ENCODE measurements around the gene NOL9. TPM values are rescaled to one million over a fixed set of nuclear protein-coding genes. Genes with fewer than 3 reads are reported as not detected.
"Not testable (repeated sequence)": the region's sequence is repeated elsewhere in the genome, so short reads cannot be mapped to it uniquely, and the experiment has no call there.

Gene NOL9
- total and polyA plus RNA-seq, 3 donors from 2014 or later = 11.4 to 34.6 (median 29.0) TPM

DNA sequence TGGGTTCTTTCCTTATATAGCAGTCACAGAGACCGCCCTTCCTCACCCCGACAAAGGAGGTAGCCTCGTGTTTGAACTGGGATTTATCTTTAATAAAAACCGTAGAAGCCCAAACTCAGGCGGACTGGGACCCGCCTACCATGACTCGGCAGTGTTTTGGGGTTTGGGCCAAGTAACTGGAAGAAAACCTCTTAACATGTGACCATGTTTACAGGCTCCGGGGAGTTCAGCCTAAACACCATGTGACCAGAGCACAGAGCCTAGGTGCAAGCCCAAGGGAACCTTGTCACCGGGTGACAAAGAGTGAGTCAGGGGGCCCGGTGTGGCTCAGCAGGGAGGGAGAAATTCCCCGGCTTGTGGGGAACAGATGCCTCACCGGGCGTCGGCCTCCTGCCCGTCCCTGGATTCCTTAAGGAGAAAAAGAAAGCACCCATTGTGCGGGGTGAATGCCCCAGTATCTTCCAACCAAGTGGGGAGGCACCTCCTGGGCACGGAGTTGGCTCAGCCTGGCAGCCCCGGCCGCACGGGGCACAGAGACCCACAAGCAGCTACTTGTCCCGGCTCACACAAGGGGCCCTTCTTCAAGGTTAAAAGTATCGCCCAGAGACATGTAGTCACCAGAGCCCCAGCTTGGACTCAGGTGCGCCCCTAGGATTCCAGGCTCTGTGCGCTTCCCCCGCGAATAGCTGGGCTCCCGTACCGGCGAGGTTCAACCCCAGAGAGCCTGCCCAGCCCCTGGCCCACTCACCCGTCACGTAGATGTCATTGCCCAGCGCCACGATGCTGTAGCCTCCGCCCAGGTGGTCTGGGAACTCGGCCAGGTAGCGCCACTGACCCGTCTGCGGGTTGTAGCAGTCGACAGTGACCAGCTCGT lies 47.0 kb upstream of the NOL9 start:
- 0% methylated on average over 20 to 21 of the region's 40 CpGs for WGBS, 2 donors
- H3K4me1 ChIP-seq = peaks cover 49% of the 10 kb centered on the region
- intact Hi-C loops (cut with DNase I; ENCODE audit: low total_unique reads) = no loop called here

DNA sequence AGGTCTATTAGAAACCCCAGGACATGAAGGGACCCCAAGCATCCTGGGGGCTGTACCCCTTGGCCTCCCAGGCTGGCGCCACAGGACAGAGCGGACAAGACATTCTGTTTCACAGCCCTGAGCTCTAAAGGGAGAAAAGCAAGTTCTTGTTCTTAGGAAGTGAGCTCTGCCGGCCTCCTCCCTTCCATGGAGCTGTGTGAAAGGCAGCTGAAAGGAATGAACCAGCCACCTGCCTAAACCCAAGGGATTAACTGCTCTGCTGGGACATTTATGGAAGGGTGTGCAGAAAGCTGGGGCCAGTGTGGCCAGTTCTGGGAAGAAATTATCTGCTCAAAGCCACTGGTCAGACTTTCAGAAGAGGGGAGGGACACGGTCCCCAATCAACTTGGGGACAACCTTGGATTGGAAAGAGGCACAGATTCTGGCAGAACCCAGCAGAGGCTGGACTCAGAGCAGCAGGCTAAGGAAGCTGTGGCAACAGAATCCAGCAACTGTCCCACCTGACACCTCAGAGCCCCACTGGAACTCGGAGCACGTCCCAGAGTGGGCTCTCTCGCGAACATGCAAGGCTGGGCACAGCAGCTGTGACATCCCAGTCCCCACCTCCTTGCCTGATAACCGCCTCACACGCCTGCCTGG lies 46.2 kb upstream of the NOL9 start:
- peak overlapping the region; percentile 96 for H3K4me3 ChIP-seq
- WGBS, 2 donors = 18 to 39% methylated on average over 3 to 10 of the region's 10 CpGs
- no peaks in the 10 kb centered on the region for H3K9me3 ChIP-seq
- no peak for DNase-seq
- peak overlapping the region; percentile 97 to 99 for H3K27ac ChIP-seq
- no peak for TF ChIP-seq POLR2A (IDR thresholded peaks at IDR 0.05)
- TF ChIP-seq, protein P1, sequence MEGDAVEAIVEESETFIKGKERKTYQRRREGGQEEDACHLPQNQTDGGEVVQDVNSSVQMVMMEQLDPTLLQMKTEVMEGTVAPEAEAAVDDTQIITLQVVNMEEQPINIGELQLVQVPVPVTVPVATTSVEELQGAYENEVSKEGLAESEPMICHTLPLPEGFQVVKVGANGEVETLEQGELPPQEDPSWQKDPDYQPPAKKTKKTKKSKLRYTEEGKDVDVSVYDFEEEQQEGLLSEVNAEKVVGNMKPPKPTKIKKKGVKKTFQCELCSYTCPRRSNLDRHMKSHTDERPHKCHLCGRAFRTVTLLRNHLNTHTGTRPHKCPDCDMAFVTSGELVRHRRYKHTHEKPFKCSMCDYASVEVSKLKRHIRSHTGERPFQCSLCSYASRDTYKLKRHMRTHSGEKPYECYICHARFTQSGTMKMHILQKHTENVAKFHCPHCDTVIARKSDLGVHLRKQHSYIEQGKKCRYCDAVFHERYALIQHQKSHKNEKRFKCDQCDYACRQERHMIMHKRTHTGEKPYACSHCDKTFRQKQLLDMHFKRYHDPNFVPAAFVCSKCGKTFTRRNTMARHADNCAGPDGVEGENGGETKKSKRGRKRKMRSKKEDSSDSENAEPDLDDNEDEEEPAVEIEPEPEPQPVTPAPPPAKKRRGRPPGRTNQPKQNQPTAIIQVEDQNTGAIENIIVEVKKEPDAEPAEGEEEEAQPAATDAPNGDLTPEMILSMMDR (IDR thresholded peaks at IDR 0.05) = no peak
- no peaks in the 10 kb centered on the region for H3K27me3 ChIP-seq
- no peaks in the 10 kb centered on the region for H3K36me3 ChIP-seq (ENCODE audit: low read depth, missing control alignments)
- intact Hi-C loops (cut with DNase I; ENCODE audit: low total_unique reads) = no loop called here
- H3K4me1 ChIP-seq = peaks cover 49% of the 10 kb centered on the region

More for the DNA sequence above, 47.0 kb upstream of the NOL9 start:
- peak overlapping the region; percentile 97 to 99 for H3K27ac ChIP-seq
- no peaks in the 10 kb centered on the region for H3K9me3 ChIP-seq
- no peaks in the 10 kb centered on the region for H3K27me3 ChIP-seq
- DNase-seq = peak; percentile 90
- H3K36me3 ChIP-seq (ENCODE audit: low read depth, missing control alignments) = no peaks in the 10 kb centered on the region
- peak; percentile 27 for TF ChIP-seq POLR2A (IDR thresholded peaks at IDR 0.05)
- TF ChIP-seq, protein P1 (IDR thresholded peaks at IDR 0.05) = no peak
- H3K4me3 ChIP-seq = peak overlapping the region; percentile 96

DNA sequence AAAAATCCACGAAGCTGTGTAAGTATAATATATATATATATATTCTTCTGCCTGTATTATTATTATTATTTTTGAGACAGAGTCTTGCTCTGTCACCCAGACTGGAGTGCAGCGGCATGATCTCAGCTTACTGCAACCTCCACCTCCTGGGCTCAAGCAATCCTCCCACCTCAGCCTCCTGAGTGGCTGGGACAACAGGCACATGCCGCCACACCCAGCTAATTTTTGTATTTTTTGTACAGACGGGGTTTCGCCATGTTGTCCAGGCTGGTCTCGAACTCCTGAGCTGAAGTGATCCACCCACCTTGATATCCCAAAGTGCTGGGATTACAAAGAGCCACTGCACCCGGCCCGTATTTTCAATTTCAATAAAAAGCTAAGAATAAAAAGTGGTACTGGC lies 45.7 kb upstream of the NOL9 start:
- peaks cover 48% of the 10 kb centered on the region for H3K4me1 ChIP-seq
- intact Hi-C loops (cut with DNase I; ENCODE audit: low total_unique reads) = not testable (repeated sequence)

DNA sequence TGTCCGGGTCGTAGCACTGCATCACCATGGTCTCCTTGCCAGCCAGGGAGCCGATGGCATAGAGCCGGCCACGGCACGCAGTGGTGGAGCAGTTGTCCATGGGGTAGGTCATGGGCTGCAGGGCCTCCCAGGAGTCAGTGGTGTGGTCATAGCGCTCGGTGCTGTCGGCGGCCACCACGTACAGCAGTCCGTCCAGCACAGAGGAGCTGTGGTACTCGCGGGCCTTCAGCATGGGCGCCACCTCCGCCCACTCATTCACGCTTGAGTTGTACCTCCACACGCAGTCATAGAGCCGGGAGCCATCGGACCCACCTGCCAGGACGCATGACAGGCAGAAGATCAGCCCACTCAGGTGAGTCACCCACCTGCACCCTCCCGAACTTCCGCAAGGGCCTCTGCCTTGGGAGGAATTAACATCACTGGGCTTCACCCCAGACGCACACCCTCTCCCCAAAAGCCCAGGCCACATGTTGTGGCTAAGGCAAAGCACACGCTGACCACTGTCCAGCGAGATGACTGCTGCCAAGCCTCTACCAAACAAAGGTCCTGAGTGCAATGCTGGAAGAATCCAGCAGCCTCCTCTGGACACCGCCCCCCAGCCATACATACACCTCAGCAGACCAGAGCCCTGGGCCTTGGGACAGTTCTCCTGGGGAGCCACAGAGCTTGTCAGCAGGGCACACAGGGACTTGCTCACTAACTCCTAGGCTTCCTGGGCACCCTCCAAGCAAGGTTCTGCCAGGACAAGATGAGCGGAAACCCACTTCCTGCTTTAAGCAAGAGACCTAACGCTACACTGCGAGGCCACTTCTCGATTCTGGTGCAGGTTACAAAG lies 45.0 kb upstream of the NOL9 start:
- intact Hi-C loops (cut with DNase I; ENCODE audit: low total_unique reads) = no loop called here
- Histone ChIP-seq H3K27me3 (no peaks in the 10 kb centered on the region), H3K9me3 (no peaks in the 10 kb centered on the region), H3K27ac (no peak overlapping the region), H3K4me1 (peaks cover 41% of the 10 kb centered on the region), H3K4me3 (peak overlapping the region in 1 of 2 donors; percentile 96), H3K36me3 (ENCODE audit: low read depth, missing control alignments) (no peaks in the 10 kb centered on the region)
- no peak for DNase-seq
- 83 to 86% methylated on average over 12 to 31 of the region's 31 CpGs for WGBS, 2 donors
- TF ChIP-seq, protein P1 (IDR thresholded peaks at IDR 0.05) = no peak
- TF ChIP-seq POLR2A (IDR thresholded peaks at IDR 0.05) = no peak

More for the DNA sequence above, 45.7 kb upstream of the NOL9 start:
- 59 to 61% methylated on average over 8 of the region's 8 CpGs for WGBS, 2 donors
- H3K9me3 ChIP-seq; H3K27me3 ChIP-seq; DNase-seq; H3K36me3 ChIP-seq (ENCODE audit: low read depth, missing control alignments): not testable (repeated sequence)
- Histone ChIP-seq H3K27ac (peak overlapping the region; percentile 97 to 99), H3K4me3 (peak overlapping the region; percentile 96)

DNA sequence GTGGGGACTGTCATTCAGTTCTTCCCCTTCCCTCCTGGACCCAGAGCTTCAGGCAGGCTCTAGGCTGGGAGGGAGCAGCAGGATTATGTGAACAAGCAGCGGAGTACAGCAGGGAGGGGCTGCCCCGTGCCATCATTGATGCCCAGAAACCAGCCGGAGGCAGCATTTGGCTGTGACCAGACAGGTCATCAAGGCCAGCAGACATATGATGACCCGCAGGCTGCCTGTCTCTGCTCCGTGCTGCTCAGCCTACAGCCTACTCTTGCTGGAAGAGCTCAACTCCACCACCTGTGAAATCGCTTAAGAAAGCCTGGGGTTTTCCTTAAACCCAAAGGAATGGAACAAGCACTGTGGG lies 43.4 kb upstream of the NOL9 start:
- Histone ChIP-seq H3K9me3 (no peaks in the 10 kb centered on the region), H3K27ac (no peak overlapping the region), H3K4me3 (no peak overlapping the region), H3K36me3 (ENCODE audit: low read depth, missing control alignments) (no peaks in the 10 kb centered on the region), H3K4me1 (peaks cover 36% of the 10 kb centered on the region), H3K27me3 (no peaks in the 10 kb centered on the region)
- no peak for DNase-seq
- no peak for TF ChIP-seq POLR2A (IDR thresholded peaks at IDR 0.05)
- TF ChIP-seq, protein P1 (IDR thresholded peaks at IDR 0.05) = no peak
- intact Hi-C loops (cut with DNase I; ENCODE audit: low total_unique reads) = no loop called here
- 81 to 82% methylated on average over 3 to 6 of the region's 6 CpGs for WGBS, 2 donors
